WERI-Rb-1 (cell line): ENCODE results near the gene KAT2B.

Experiments used
- DNase-seq: peaks from one replicate; pipeline ENCODE4 v3.0.0-alpha.2; 2020
- H3K27ac ChIP-seq: fragments of 250-450 bp; sonication (Bioruptor Pico); 2 replicates; pipeline ENCODE4 v1.5.1; 2020; ENCODE audit warnings: mild to moderate bottlenecking, moderate library complexity
- H3K27me3 ChIP-seq: fragments of 250-450 bp; sonication (Bioruptor Pico); 2 replicates; pipeline ENCODE4 v1.5.1; 2021; ENCODE audit warnings: mild to moderate bottlenecking, low read depth, moderate library complexity; ENCODE audit not compliant: insufficient read depth, severe bottlenecking
- H3K36me3 ChIP-seq: fragments of 250-450 bp; sonication (Bioruptor Pico); 2 replicates; pipeline ENCODE4 v1.5.1; 2020; ENCODE audit warnings: mild to moderate bottlenecking, moderate library complexity
- H3K4me3 ChIP-seq: 2 replicates; pipeline ENCODE4 v1.5.1; 2011; ENCODE audit warnings: low read depth, mild to moderate bottlenecking, control low read depth, low read length
- H3K9me3 ChIP-seq: fragments of 250-450 bp; sonication (Bioruptor Pico); 2 replicates; pipeline ENCODE4 v1.5.1; 2021; ENCODE audit warnings: mild to moderate bottlenecking, moderate library complexity; ENCODE audit not compliant: severe bottlenecking
- CTCF ChIP-seq: IDR thresholded peaks from 2 replicates; pipeline ENCODE4 v1.5.1; 2011; ENCODE audit warnings: low read depth, mild to moderate bottlenecking, control low read depth, inconsistent platforms, low read length

Gene KAT2B

GRCh38 chr3:20066079-20066478, 25.8 kb downstream of the KAT2B start:
- DNase-seq, result no peak
- Histone ChIP-seq H3K27ac (no peak overlapping the region), H3K9me3 (no peaks in the 10 kb centered on the region), H3K36me3 (no peaks in the 10 kb centered on the region), H3K27me3 (no peaks in the 10 kb centered on the region), H3K4me3 (no peak overlapping the region)
- no peak for TF ChIP-seq CTCF

GRCh38 chr3:20066850-20067617, 26.8 kb downstream of the KAT2B start:
- no peak overlapping the region for H3K4me3 ChIP-seq
- H3K27ac ChIP-seq, result no peak overlapping the region
- no peaks in the 10 kb centered on the region for H3K27me3 ChIP-seq
- no peaks in the 10 kb centered on the region for H3K9me3 ChIP-seq
- no peak for DNase-seq
- no peak for TF ChIP-seq CTCF
- peaks cover 2% of the 10 kb centered on the region; the same call in 1 of the 2 replicates for H3K36me3 ChIP-seq

- DNase-seq, result no peak
- Histone ChIP-seq H3K4me3 (no peak overlapping the region), H3K27ac (no peak overlapping the region), H3K36me3 (peaks cover 2% of the 10 kb centered on the region; the same call in 1 of the 2 replicates), H3K9me3 (no peaks in the 10 kb centered on the region), H3K27me3 (no peaks in the 10 kb centered on the region)
- no peak for TF ChIP-seq CTCF
These were observed 28.4 kb downstream of the KAT2B start for GRCh38 chr3:20068512-20069177.

DNA sequence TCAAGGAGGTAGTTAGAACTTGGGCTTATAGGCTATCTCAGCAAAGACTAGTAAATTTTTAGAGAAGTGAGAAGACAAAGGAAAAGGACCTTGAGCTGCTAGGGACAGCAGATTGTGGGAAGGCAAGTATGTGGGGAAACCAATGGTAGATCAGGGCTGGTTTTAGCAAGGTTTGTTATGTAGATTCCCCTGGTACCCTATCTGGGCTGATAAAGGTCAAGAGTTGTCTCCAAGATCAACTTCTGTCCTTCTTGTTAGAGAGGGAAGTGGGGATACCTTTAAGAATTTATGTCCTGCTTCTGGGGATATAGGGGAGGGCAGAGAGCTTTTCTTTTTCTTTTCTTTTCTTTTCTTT, 28.9 kb downstream of the KAT2B start:
- H3K27me3 ChIP-seq, result no peaks in the 10 kb centered on the region
- no peak for TF ChIP-seq CTCF
- H3K36me3 ChIP-seq, result peaks cover 2% of the 10 kb centered on the region; the same call in 1 of the 2 replicates
- no peaks in the 10 kb centered on the region for H3K9me3 ChIP-seq
- DNase-seq, result no peak
- H3K27ac ChIP-seq, result no peak overlapping the region
- H3K4me3 ChIP-seq, result no peak overlapping the region

DNA sequence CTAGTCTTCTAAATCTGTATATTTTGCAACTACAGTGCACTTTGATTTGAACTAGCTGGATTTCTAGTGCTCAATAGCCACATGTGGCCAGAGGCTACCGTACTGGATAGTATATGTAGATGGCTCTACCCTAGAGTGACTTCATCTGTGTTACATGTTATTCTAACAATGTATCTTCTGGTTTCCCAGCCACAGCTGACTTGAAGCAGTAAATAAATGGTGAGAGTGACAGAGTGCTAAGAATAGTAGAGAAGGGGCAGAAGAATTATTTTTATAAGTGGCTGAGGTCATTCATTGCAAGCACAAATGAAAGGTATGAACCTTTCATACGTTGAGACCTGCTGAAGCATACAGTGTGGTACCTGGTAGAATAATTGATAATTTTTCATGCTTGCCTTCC, 30.9 kb downstream of the KAT2B start:
- no peak for TF ChIP-seq CTCF
- DNase-seq, result no peak
- H3K27me3 ChIP-seq, result no peaks in the 10 kb centered on the region
- H3K4me3 ChIP-seq, result no peak overlapping the region
- no peaks in the 10 kb centered on the region for H3K9me3 ChIP-seq
- H3K27ac ChIP-seq, result no peak overlapping the region
- H3K36me3 ChIP-seq, result peaks cover 2% of the 10 kb centered on the region; the same call in 1 of the 2 replicates
